Keratinocyte (primary cell): ENCODE data around the gene CETN1. TPM values are rescaled to one million over a fixed set of nuclear protein-coding genes. Genes with fewer than 3 reads are reported as not detected.

Experiments
- DNase-seq: peaks from one replicate; pipeline ENCODE4 v3.0.0-alpha.2; 2011; ENCODE audit warnings: low read depth, missing footprints, low spot score
- FAIRE-seq: peaks from 2 replicates; lab custom pipeline; 2011; peaks lifted over from hg19 to GRCh38; lab: Jason Lieb, UNC
- H2AFZ ChIP-seq: 2 replicates; pipeline ENCODE4 v1.6.0; 2012; ENCODE audit warnings: low read length, control low read depth, inconsistent platforms; ENCODE audit not compliant: control insufficient read depth
- H3K27ac ChIP-seq: 2 replicates; pipeline ENCODE4 v1.5.1; 2011; ENCODE audit warnings: low read length; ENCODE audit not compliant: control insufficient read depth, insufficient read depth
- H3K27me3 ChIP-seq: 3 replicates; pipeline ENCODE4 v1.6.0; 2011; ENCODE audit warnings: low read length; ENCODE audit not compliant: control insufficient read depth, insufficient read depth; ENCODE audit errors: extremely low read depth
- H3K36me3 ChIP-seq, 2 experiments: 2 replicates in 1 of 2; 3 replicates in 1 of 2; pipeline ENCODE4 v1.5.1; 2011; ENCODE audit warnings: low read length in 2 of 2, mild to moderate bottlenecking in 1 of 2; ENCODE audit not compliant: control insufficient read depth in 2 of 2, insufficient read depth in 2 of 2; ENCODE audit errors: extremely low read depth in 1 of 2
- H3K4me1 ChIP-seq: 3 replicates; pipeline ENCODE4 v1.5.1; 2011; ENCODE audit warnings: low read length; ENCODE audit not compliant: control insufficient read depth, insufficient read depth; ENCODE audit errors: extremely low read depth
- H3K4me2 ChIP-seq: 3 replicates; pipeline ENCODE4 v1.6.0; 2011; ENCODE audit warnings: low read depth, low read length; ENCODE audit not compliant: control insufficient read depth, insufficient read depth; ENCODE audit errors: extremely low read depth
- H3K4me3 ChIP-seq, 3 experiments: fragments of 200-600 bp in 1 of 3; sonication (generic) in 1 of 3; 2 replicates in 2 of 3; 3 replicates in 1 of 3; pipeline ENCODE4 v1.5.1; 2011 to 2016; ENCODE audit warnings: low read length in 3 of 3, mild to moderate bottlenecking in 3 of 3, control low read depth in 2 of 3, inconsistent platforms in 1 of 3, low read depth in 1 of 3, mixed read lengths in 1 of 3, mixed run types in 1 of 3, moderate library complexity in 1 of 3; ENCODE audit not compliant: control insufficient read depth in 2 of 3, insufficient read depth in 2 of 3; ENCODE audit errors: extremely low read depth in 1 of 3
- H3K79me2 ChIP-seq: 2 replicates; pipeline ENCODE4 v1.6.0; 2012; ENCODE audit warnings: low read length; ENCODE audit not compliant: control insufficient read depth, insufficient read depth
- H3K9ac ChIP-seq: 3 replicates; pipeline ENCODE4 v1.6.0; 2011; ENCODE audit warnings: low read length; ENCODE audit not compliant: control insufficient read depth, insufficient read depth; ENCODE audit errors: extremely low read depth
- H3K9me1 ChIP-seq: 3 replicates; pipeline ENCODE4 v1.6.0; 2011; ENCODE audit warnings: low read length; ENCODE audit not compliant: control insufficient read depth, insufficient read depth; ENCODE audit errors: extremely low read depth
- H3K9me3 ChIP-seq: 2 replicates; pipeline ENCODE4 v1.5.1; 2012; ENCODE audit warnings: low read depth, low read length; ENCODE audit not compliant: control insufficient read depth
- H4K20me1 ChIP-seq: 3 replicates; pipeline ENCODE4 v1.6.0; 2011; ENCODE audit warnings: low read length; ENCODE audit not compliant: control insufficient read depth, insufficient read depth; ENCODE audit errors: extremely low read depth
- EZH2 ChIP-seq: IDR thresholded peaks from one replicate; pipeline ENCODE4 v1.6.1; 2012; ENCODE audit warnings: inconsistent platforms, mild to moderate bottlenecking, low read length, moderate library complexity
- dilution Hi-C: fragments of 300-500 bp; cut with MboI; formaldehyde crosslinking; loops from one replicate; pipeline ENCODE4 v1.7.0; 2020; ENCODE audit warnings: low sequenced_read_pairs; ENCODE audit not compliant: extremely low pct_ligation_motif_present
- polyA plus RNA-seq, 5 experiments: library from polyadenylated mRNA; depleted of rRNA in 3 of 5; stranded (reverse) in 3 of 5; stranded (forward) in 1 of 5; unstranded in 1 of 5; fragments of >200 nt; gene quantifications; 1 replicate in 1 of 5; 2 replicates in 3 of 5; 3 replicates in 1 of 5; pipeline versions ENCODE4 v1.2.1 to v1.2.3, GENCODE V29; 2011 to 2012; ENCODE audit warnings: missing spikeins in 2 of 5, low read depth in 1 of 5, low replicate concordance in 1 of 5
- TF ChIP-seq, protein P1 (sequence below), 3 experiments: IDR thresholded peaks in 1 of 3; conservative IDR thresholded peaks in 1 of 3; optimal IDR thresholded peaks in 1 of 3; 2 replicates in 2 of 3; 3 replicates in 1 of 3; pipeline versions ENCODE3 to v1.5.1; 2011; ENCODE audit warnings: low read length in 3 of 3, mild to moderate bottlenecking in 3 of 3, moderate library complexity in 2 of 3, control low read depth in 1 of 3, inconsistent platforms in 1 of 3; ENCODE audit not compliant: insufficient read depth in 2 of 3; ENCODE audit errors: extremely low read depth in 1 of 3

The CETN1 gene
- polyA plus RNA-seq, 1 donor (not counting 4 experiments of a cell fraction or from before 2014, with no cell fraction given): not detected

- DNase-seq (no peak), FAIRE-seq (no peak)
- Histone ChIP-seq H3K9me1 (no peaks in the 10 kb centered on the region), H4K20me1 (no peaks in the 10 kb centered on the region), H3K27ac (no peak overlapping the region), H3K4me1 (peaks cover 6% of the 10 kb centered on the region), H3K9ac (no peak overlapping the region), H3K4me2 (no peak overlapping the region), H2AFZ (no peak overlapping the region), H3K4me3 (no peak overlapping the region), H3K27me3 (no peaks in the 10 kb centered on the region), H3K79me2 (no peaks in the 10 kb centered on the region), H3K36me3 (no peaks in the 10 kb centered on the region), H3K9me3 (no peaks in the 10 kb centered on the region)
- dilution Hi-C loops: no loop called here
- TF ChIP-seq, protein P1, sequence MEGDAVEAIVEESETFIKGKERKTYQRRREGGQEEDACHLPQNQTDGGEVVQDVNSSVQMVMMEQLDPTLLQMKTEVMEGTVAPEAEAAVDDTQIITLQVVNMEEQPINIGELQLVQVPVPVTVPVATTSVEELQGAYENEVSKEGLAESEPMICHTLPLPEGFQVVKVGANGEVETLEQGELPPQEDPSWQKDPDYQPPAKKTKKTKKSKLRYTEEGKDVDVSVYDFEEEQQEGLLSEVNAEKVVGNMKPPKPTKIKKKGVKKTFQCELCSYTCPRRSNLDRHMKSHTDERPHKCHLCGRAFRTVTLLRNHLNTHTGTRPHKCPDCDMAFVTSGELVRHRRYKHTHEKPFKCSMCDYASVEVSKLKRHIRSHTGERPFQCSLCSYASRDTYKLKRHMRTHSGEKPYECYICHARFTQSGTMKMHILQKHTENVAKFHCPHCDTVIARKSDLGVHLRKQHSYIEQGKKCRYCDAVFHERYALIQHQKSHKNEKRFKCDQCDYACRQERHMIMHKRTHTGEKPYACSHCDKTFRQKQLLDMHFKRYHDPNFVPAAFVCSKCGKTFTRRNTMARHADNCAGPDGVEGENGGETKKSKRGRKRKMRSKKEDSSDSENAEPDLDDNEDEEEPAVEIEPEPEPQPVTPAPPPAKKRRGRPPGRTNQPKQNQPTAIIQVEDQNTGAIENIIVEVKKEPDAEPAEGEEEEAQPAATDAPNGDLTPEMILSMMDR (optimal IDR thresholded peaks at IDR 0.05 in 1 of 3, IDR thresholded peaks at IDR 0.05 in 1 of 3, conservative IDR thresholded peaks at IDR 0.05 in 1 of 3; ENCODE audit: extremely low read depth in 1 of 3, insufficient read depth in 2 of 3, low read length in 3 of 3): no peak
- no peak for TF ChIP-seq EZH2
Observed at GRCh38 chr18:532632-533031, 47.5 kb upstream of the CETN1 start.

DNA sequence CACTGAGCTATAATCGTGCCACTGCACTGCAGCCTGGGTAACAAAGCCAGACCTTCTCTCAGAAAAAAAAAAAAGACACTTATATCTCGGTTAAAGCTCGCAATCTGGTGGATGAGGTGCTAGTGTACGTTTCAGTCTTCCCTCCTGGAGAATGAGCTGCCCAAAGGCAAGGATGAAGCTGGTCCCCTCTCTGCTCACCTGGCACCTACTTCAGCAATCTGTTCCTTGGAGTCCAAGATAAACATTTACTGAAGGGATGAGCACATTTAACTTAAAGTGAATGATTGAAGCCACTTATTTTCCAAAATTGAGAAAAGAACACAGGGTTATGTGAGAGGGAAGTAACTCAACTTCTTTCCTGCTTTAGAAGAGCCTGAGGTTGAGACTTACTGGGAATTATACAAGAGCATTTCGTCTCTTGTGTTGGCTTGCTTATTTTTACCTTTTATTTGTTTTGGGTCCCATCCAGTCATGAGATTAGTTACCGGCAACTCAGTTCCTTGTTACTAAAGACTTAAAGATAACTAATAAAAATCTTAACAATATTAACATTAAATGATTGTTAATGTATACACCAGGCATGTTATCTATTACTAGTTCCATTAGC is 46.1 kb upstream of the CETN1 start:
- Histone ChIP-seq H3K79me2 (no peaks in the 10 kb centered on the region), H3K9ac (no peak overlapping the region), H2AFZ (no peak overlapping the region), H3K27me3 (no peaks in the 10 kb centered on the region), H3K36me3 (no peaks in the 10 kb centered on the region), H3K9me1 (no peaks in the 10 kb centered on the region), H3K27ac (no peak overlapping the region), H4K20me1 (no peaks in the 10 kb centered on the region), H3K4me1 (peaks cover 6% of the 10 kb centered on the region), H3K9me3 (no peaks in the 10 kb centered on the region), H3K4me2 (no peak overlapping the region), H3K4me3 (no peak overlapping the region)
- no peak for TF ChIP-seq EZH2
- TF ChIP-seq, protein P1 (optimal IDR thresholded peaks at IDR 0.05 in 1 of 3, IDR thresholded peaks at IDR 0.05 in 1 of 3, conservative IDR thresholded peaks at IDR 0.05 in 1 of 3; ENCODE audit: extremely low read depth in 1 of 3, insufficient read depth in 2 of 3, low read length in 3 of 3): no peak
- DNase-seq: no peak
- FAIRE-seq: no peak
- dilution Hi-C loops: no loop called here
